HG02798 (cell line): ENCODE data around the gene KRT38.
"Not testable (repeated sequence)": the region's sequence is repeated elsewhere in the genome, so short reads cannot be mapped to it uniquely, and the experiment has no call there.

Experiments used
- ATAC-seq: cut with Tn5 transposase; IDR thresholded peaks from one replicate; pipeline ENCODE4 v1.9.1; 2021; ENCODE audit warnings: mild to moderate bottlenecking; ENCODE audit not compliant: unreplicated experiment, poor library complexity

KRT38 gene

GRCh38 chr17:41463746-41464145, 23.0 kb upstream of the KRT38 start:
- no peak for ATAC-seq

- ATAC-seq, result no peak
Measured at GRCh38 chr17:41462705-41463104, 21.9 kb upstream of the KRT38 start.

- ATAC-seq, result no peak
Measured at GRCh38 chr17:41457676-41458075, 16.9 kb upstream of the KRT38 start.

GRCh38 chr17:41456204-41456603, 15.4 kb upstream of the KRT38 start:
- no peak for ATAC-seq

- ATAC-seq, result no peak
Measured at GRCh38 chr17:41455236-41455635, 14.5 kb upstream of the KRT38 start.

- no peak for ATAC-seq
Measured at GRCh38 chr17:41453066-41453465, 12.3 kb upstream of the KRT38 start.

- no peak for ATAC-seq
Measured at GRCh38 chr17:41452281-41452680, 11.5 kb upstream of the KRT38 start.

GRCh38 chr17:41451154-41451728, 10.5 kb upstream of the KRT38 start:
- ATAC-seq, result no peak

GRCh38 chr17:41449008-41449407, 8.2 kb upstream of the KRT38 start:
- ATAC-seq, result no peak

GRCh38 chr17:41448506-41448905, 7.7 kb upstream of the KRT38 start:
- no peak for ATAC-seq

GRCh38 chr17:41446806-41447205, 6.0 kb upstream of the KRT38 start:
- no peak for ATAC-seq

- no peak for ATAC-seq
Measured at GRCh38 chr17:41444640-41445039, 3.9 kb upstream of the KRT38 start.

GRCh38 chr17:41444186-41444585, 3.4 kb upstream of the KRT38 start:
- ATAC-seq, result no peak

- ATAC-seq, result no peak
Measured at GRCh38 chr17:41442739-41443138, 2.0 kb upstream of the KRT38 start.

- no peak for ATAC-seq
Measured at GRCh38 chr17:41439375-41439774, 1.4 kb downstream of the KRT38 start.

- ATAC-seq, result no peak
Measured at GRCh38 chr17:41437769-41438168, 3.0 kb downstream of the KRT38 start.

- no peak for ATAC-seq
Measured at GRCh38 chr17:41437254-41437653, 3.5 kb downstream of the KRT38 start.

GRCh38 chr17:41434415-41434814, 6.4 kb downstream of the KRT38 start:
- ATAC-seq, result no peak

- no peak for ATAC-seq
Measured at GRCh38 chr17:41434005-41434404, 6.8 kb downstream of the KRT38 start.

- no peak for ATAC-seq
Measured at GRCh38 chr17:41433586-41433985, 7.2 kb downstream of the KRT38 start.

- ATAC-seq, result not testable (repeated sequence)
Measured at GRCh38 chr17:41430376-41430775, 10.4 kb downstream of the KRT38 start.

GRCh38 chr17:41429667-41430066, 11.1 kb downstream of the KRT38 start:
- ATAC-seq, result no peak
